Measurements from ENCODE around the gene FAM50B. TPM values are rescaled to one million over a fixed set of nuclear protein-coding genes. Genes with fewer than 3 reads are reported as not detected.

The FAM50B gene
- total and polyA plus RNA-seq, 3 experiments from 2014 or later: 7.3 to 10.3 (median 7.5) TPM

- H3K4me1 Mint-ChIP-seq: peaks cover 26 to 31% (median 30%) of the 10 kb centered on the region in 3 donors
- H3K27ac ChIP-seq (ENCODE audit: low read depth, low read length): no peak overlapping the region
- peak overlapping the region; percentile 59 to 95 (median 84) for H3K27ac Mint-ChIP-seq
- no peaks in the 10 kb centered on the region for H3K36me3 ChIP-seq (ENCODE audit: insufficient read depth, low read length)
- H3K9me3 ChIP-seq (ENCODE audit: low read length): no peaks in the 10 kb centered on the region
- ChIA-PET POLR2A (interaction anchor here (1.4 to 1.9 kb wide), 3 partner anchors 168 to 286 kb away, joined by 9 to 13 read pairs (median 9); partner anchors contain the start of gene ECI2), CTCF (interaction anchor here (0.6 to 2.4 kb wide), 29 partner anchors 9 to 306 kb away, joined by 3 to 19 read pairs (median 4); partner anchors contain the start of gene ECI2)
- H3K9me3 Mint-ChIP-seq: peaks cover 0 to 4% (median 0%) of the 10 kb centered on the region in 5 donors
- peak overlapping the region; percentile 60 to 90 (median 81) for H3K4me3 Mint-ChIP-seq
- H3K4me1 ChIP-seq (ENCODE audit: insufficient read depth, low read length): no peaks in the 10 kb centered on the region
- peak overlapping the region; percentile 69 for H3K4me3 ChIP-seq (ENCODE audit: low read length)
- peak in 1 of 5 donors; percentile 5 for DNase-seq
- H3K36me3 Mint-ChIP-seq: no peaks in the 10 kb centered on the region
- no peaks in the 10 kb centered on the region for H3K27me3 ChIP-seq (ENCODE audit: insufficient read depth, low read length, poor library complexity, severe bottlenecking)
- H3K27me3 Mint-ChIP-seq: no peaks in the 10 kb centered on the region
Measured at GRCh38 chr6:3849681-3850450, 693 bp downstream of the FAM50B start.

GRCh38 chr6:3850451-3851203 is 1.5 kb downstream of the FAM50B start:
- ChIA-PET CTCF (interaction anchor here (0.9 to 2.4 kb wide), 3 partner anchors 82 to 286 kb away, joined by 3 to 13 read pairs (median 12); partner anchors contain the start of gene ECI2), POLR2A (no interaction called here)
- Mint-ChIP-seq H3K36me3 (no peaks in the 10 kb centered on the region), H3K4me3 (peak overlapping the region in 6 of 7 donors; percentile 9 to 62 (median 54)), H3K27me3 (no peaks in the 10 kb centered on the region), H3K4me1 (peaks cover 26 to 31% (median 30%) of the 10 kb centered on the region in 3 donors), H3K9me3 (peaks cover 0 to 4% (median 0%) of the 10 kb centered on the region in 5 donors), H3K27ac (peak overlapping the region in 7 of 8 donors; percentile 59 to 95 (median 83))
- no peaks in the 10 kb centered on the region for H3K27me3 ChIP-seq (ENCODE audit: insufficient read depth, low read length, poor library complexity, severe bottlenecking)
- DNase-seq: peak in 3 of 5 donors; percentile 2 to 50 (median 41)
- no peak overlapping the region for H3K27ac ChIP-seq (ENCODE audit: low read depth, low read length)
- no peaks in the 10 kb centered on the region for H3K4me1 ChIP-seq (ENCODE audit: insufficient read depth, low read length)
- H3K4me3 ChIP-seq (ENCODE audit: low read length): no peak overlapping the region
- H3K9me3 ChIP-seq (ENCODE audit: low read length): no peaks in the 10 kb centered on the region
- no peaks in the 10 kb centered on the region for H3K36me3 ChIP-seq (ENCODE audit: insufficient read depth, low read length)

- no peak for DNase-seq
- H3K36me3 Mint-ChIP-seq: no peaks in the 10 kb centered on the region
- peaks cover 26 to 30% (median 29%) of the 10 kb centered on the region in 3 donors for H3K4me1 Mint-ChIP-seq
- no peak overlapping the region for H3K4me3 Mint-ChIP-seq
- no peaks in the 10 kb centered on the region for H3K27me3 Mint-ChIP-seq
- no peaks in the 10 kb centered on the region for H3K9me3 ChIP-seq (ENCODE audit: low read length)
- peaks cover 0 to 4% (median 0%) of the 10 kb centered on the region in 5 donors for H3K9me3 Mint-ChIP-seq
- POLR2A ChIA-PET: no interaction called here
- no peak overlapping the region for H3K27ac ChIP-seq (ENCODE audit: low read depth, low read length)
- no peak overlapping the region for H3K4me3 ChIP-seq (ENCODE audit: low read length)
- no peaks in the 10 kb centered on the region for H3K4me1 ChIP-seq (ENCODE audit: insufficient read depth, low read length)
- H3K27me3 ChIP-seq (ENCODE audit: insufficient read depth, low read length, poor library complexity, severe bottlenecking): no peaks in the 10 kb centered on the region
- CTCF ChIA-PET: no interaction called here
- H3K36me3 ChIP-seq (ENCODE audit: insufficient read depth, low read length): no peaks in the 10 kb centered on the region
- H3K27ac Mint-ChIP-seq: peak overlapping the region in 2 of 8 donors; percentile 47 to 68
Measured at GRCh38 chr6:3851839-3852238, 2.7 kb downstream of the FAM50B start.

GRCh38 chr6:3852391-3852790 is 3.2 kb downstream of the FAM50B start:
- Histone ChIP-seq H3K4me1 (ENCODE audit: insufficient read depth, low read length) (no peaks in the 10 kb centered on the region), H3K36me3 (ENCODE audit: insufficient read depth, low read length) (no peaks in the 10 kb centered on the region), H3K9me3 (ENCODE audit: low read length) (no peaks in the 10 kb centered on the region), H3K4me3 (ENCODE audit: low read length) (no peak overlapping the region), H3K27ac (ENCODE audit: low read depth, low read length) (no peak overlapping the region), H3K27me3 (ENCODE audit: insufficient read depth, low read length, poor library complexity, severe bottlenecking) (no peaks in the 10 kb centered on the region)
- Mint-ChIP-seq H3K9me3 (peaks cover 0 to 4% (median 0%) of the 10 kb centered on the region in 5 donors), H3K4me1 (peaks cover 23 to 25% (median 24%) of the 10 kb centered on the region in 3 donors), H3K36me3 (no peaks in the 10 kb centered on the region), H3K27ac (no peak overlapping the region), H3K27me3 (peaks cover 0 to 1% of the 10 kb centered on the region in 2 donors), H3K4me3 (no peak overlapping the region)
- ChIA-PET CTCF (no interaction called here), POLR2A (no interaction called here)
- no peak for DNase-seq

- Mint-ChIP-seq H3K27ac (no peak overlapping the region), H3K27me3 (peaks cover 1 to 4% of the 10 kb centered on the region in 2 donors), H3K9me3 (peaks cover 4 to 11% (median 6%) of the 10 kb centered on the region in 5 donors), H3K4me1 (peaks cover 2 to 4% (median 3%) of the 10 kb centered on the region in 3 donors), H3K4me3 (no peak overlapping the region), H3K36me3 (peaks cover 0 to 5% (median 0%) of the 10 kb centered on the region in 3 donors)
- H3K4me1 ChIP-seq (ENCODE audit: insufficient read depth, low read length): no peaks in the 10 kb centered on the region
- no peaks in the 10 kb centered on the region for H3K27me3 ChIP-seq (ENCODE audit: insufficient read depth, low read length, poor library complexity, severe bottlenecking)
- no peak overlapping the region for H3K27ac ChIP-seq (ENCODE audit: low read depth, low read length)
- POLR2A ChIA-PET: no interaction called here
- no peaks in the 10 kb centered on the region for H3K9me3 ChIP-seq (ENCODE audit: low read length)
- no peaks in the 10 kb centered on the region for H3K36me3 ChIP-seq (ENCODE audit: insufficient read depth, low read length)
- no peak overlapping the region for H3K4me3 ChIP-seq (ENCODE audit: low read length)
- DNase-seq: no peak
- CTCF ChIA-PET: no interaction called here
Measured at GRCh38 chr6:3855866-3856265, 6.7 kb downstream of the FAM50B start.

GRCh38 chr6:3856576-3856975 is 7.4 kb downstream of the FAM50B start:
- Mint-ChIP-seq H3K9me3 (peaks cover 6 to 14% (median 11%) of the 10 kb centered on the region in 5 donors), H3K4me1 (no peaks in the 10 kb centered on the region), H3K27ac (no peak overlapping the region), H3K27me3 (peaks cover 3 to 11% of the 10 kb centered on the region in 2 donors), H3K36me3 (peaks cover 0 to 9% (median 0%) of the 10 kb centered on the region in 3 donors), H3K4me3 (no peak overlapping the region)
- H3K27me3 ChIP-seq (ENCODE audit: insufficient read depth, low read length, poor library complexity, severe bottlenecking): no peaks in the 10 kb centered on the region
- no peaks in the 10 kb centered on the region for H3K9me3 ChIP-seq (ENCODE audit: low read length)
- H3K4me1 ChIP-seq (ENCODE audit: insufficient read depth, low read length): no peaks in the 10 kb centered on the region
- CTCF ChIA-PET: no interaction called here
- POLR2A ChIA-PET: no interaction called here
- no peak overlapping the region for H3K4me3 ChIP-seq (ENCODE audit: low read length)
- no peaks in the 10 kb centered on the region for H3K36me3 ChIP-seq (ENCODE audit: insufficient read depth, low read length)
- H3K27ac ChIP-seq (ENCODE audit: low read depth, low read length): no peak overlapping the region
- DNase-seq: no peak

GRCh38 chr6:3857468-3858456 is 8.6 kb downstream of the FAM50B start:
- H3K27ac ChIP-seq (ENCODE audit: low read depth, low read length): no peak overlapping the region
- no peaks in the 10 kb centered on the region for H3K4me1 ChIP-seq (ENCODE audit: insufficient read depth, low read length)
- H3K36me3 Mint-ChIP-seq: peaks cover 0 to 13% (median 0%) of the 10 kb centered on the region in 3 donors
- H3K9me3 ChIP-seq (ENCODE audit: low read length): no peaks in the 10 kb centered on the region
- no peak overlapping the region for H3K4me3 Mint-ChIP-seq
- H3K4me3 ChIP-seq (ENCODE audit: low read length): no peak overlapping the region
- H3K27ac Mint-ChIP-seq: no peak overlapping the region
- ChIA-PET POLR2A (no interaction called here), CTCF (no interaction called here)
- peaks cover 7 to 15% (median 15%) of the 10 kb centered on the region in 5 donors for H3K9me3 Mint-ChIP-seq
- no peaks in the 10 kb centered on the region for H3K27me3 ChIP-seq (ENCODE audit: insufficient read depth, low read length, poor library complexity, severe bottlenecking)
- no peak for DNase-seq
- no peaks in the 10 kb centered on the region for H3K4me1 Mint-ChIP-seq
- H3K27me3 Mint-ChIP-seq: peaks cover 8 to 16% of the 10 kb centered on the region in 2 donors
- no peaks in the 10 kb centered on the region for H3K36me3 ChIP-seq (ENCODE audit: insufficient read depth, low read length)

Measured in CD8-positive, alpha-beta memory T cell (primary cell).